Measurements from ENCODE around the gene SMARCB1. TPM values are rescaled to one million over a fixed set of nuclear protein-coding genes. Genes with fewer than 3 reads are reported as not detected.

SMARCB1 gene
- total and polyA plus RNA-seq, 2 of the 4 experiments (the other 2 are of a cell fraction) = 110 to 159 TPM

- Histone ChIP-seq H4K91ac (ENCODE audit: insufficient read depth, low read depth, low read length) (no peak overlapping the region), H2BK20ac (ENCODE audit: low read depth, low read length) (no peak overlapping the region), H3K27ac (ENCODE audit: insufficient read depth, low read length) (no peak overlapping the region), H2AFZ (replicated peaks; ENCODE audit: low read length, poor library complexity) (no peak overlapping the region), H3K14ac (replicated peaks; ENCODE audit: low read depth, low read length) (no peak overlapping the region), H2AK5ac (ENCODE audit: low read depth, low read length) (no peak overlapping the region), H2BK15ac (ENCODE audit: low read depth, low read length) (no peak overlapping the region), H3K27me3 (ENCODE audit: control insufficient read depth, insufficient read depth, low read length) (no peaks in the 10 kb centered on the region), H4K5ac (ENCODE audit: low read depth, low read length) (no peak overlapping the region), H4K20me1 (ENCODE audit: insufficient read depth, low read length) (no peaks in the 10 kb centered on the region; the same call in 1 of the 2 replicates), H3K79me1 (ENCODE audit: low read depth in 1 of 2, low read length in 2 of 2) (peaks cover 0 to 22% of the 10 kb centered on the region in 2 experiments; a peak in 3 of 4 replicates), H3K4ac (ENCODE audit: low read depth, low read length) (no peak overlapping the region), H2BK120ac (ENCODE audit: low read depth, low read length) (no peak overlapping the region), H4K8ac (ENCODE audit: low read depth in 2 of 2, low read length in 2 of 2) (no peak overlapping the region), H3K4me1 (ENCODE audit: control insufficient read depth, insufficient read depth, low read length) (no peaks in the 10 kb centered on the region), H3K4me3 (ENCODE audit: insufficient read depth, low read depth, low read length) (no peak overlapping the region), H3K9ac (ENCODE audit: low read depth, low read length) (no peak overlapping the region), H2BK5ac (ENCODE audit: low read depth, low read length, poor library complexity, severe bottlenecking) (no peak overlapping the region), H3K56ac (ENCODE audit: extremely low read depth, insufficient read depth, low read length) (no peak overlapping the region), H3K18ac (ENCODE audit: low read depth, low read length) (no peak overlapping the region), H3K9me3 (ENCODE audit: control insufficient read depth, insufficient read depth, low read length) (no peaks in the 10 kb centered on the region), H3K4me2 (ENCODE audit: low read depth, low read length) (no peak overlapping the region), H2AK9ac (replicated peaks; ENCODE audit: low read depth, low read length, poor library complexity) (peak overlapping the region; percentile 55), H3K9me1 (ENCODE audit: insufficient read depth, low read length) (no peaks in the 10 kb centered on the region), H3K36me3 (ENCODE audit: control insufficient read depth, insufficient read depth, low read length) (peaks cover 71% of the 10 kb centered on the region), H3K23ac (ENCODE audit: low read depth, low read length) (no peak overlapping the region)
- ChIA-PET CTCF (no interaction called here), POLR2A (ENCODE audit: unreplicated experiment) (no interaction called here)
- in situ Hi-C loops (cut with MboI; ENCODE audit: low sequenced_read_pairs) = no loop called here
- TF ChIP-seq CEBPB (IDR thresholded peaks at IDR 0.05; ENCODE audit: low read depth, low read length) (no peak), SMC3 (IDR thresholded peaks at IDR 0.05; ENCODE audit: low read depth, low read length) (no peak), RAD21 (IDR thresholded peaks at IDR 0.05; ENCODE audit: low read length) (no peak), POLR2A (IDR thresholded peaks at IDR 0.05; ENCODE audit: low read depth, low read length) (no peak), CTCF (conservative IDR thresholded peaks at IDR 0.05; ENCODE audit: low read depth, low read length) (no peak), NFE2L2 (IDR thresholded peaks at IDR 0.05; ENCODE audit: low read depth, low read length) (no peak), USF2 (IDR thresholded peaks at IDR 0.05; ENCODE audit: low read depth, low read length) (no peak), MAFK (IDR thresholded peaks at IDR 0.05; ENCODE audit: low read depth, low read length) (no peak), RFX5 (IDR thresholded peaks at IDR 0.05; ENCODE audit: low read depth, low read length) (no peak), CHD1 (IDR thresholded peaks at IDR 0.05; ENCODE audit: low read depth, low read length) (no peak), ELK1 (IDR thresholded peaks at IDR 0.05; ENCODE audit: borderline replicate concordance, low read depth, low read length) (no peak), MXI1 (IDR thresholded peaks at IDR 0.05; ENCODE audit: borderline replicate concordance, low read depth, low read length) (no peak), BHLHE40 (IDR thresholded peaks at IDR 0.05; ENCODE audit: low read depth, low read length) (no peak), FOS (IDR thresholded peaks at IDR 0.05; ENCODE audit: low read depth, low read length) (no peak), MAZ (IDR thresholded peaks at IDR 0.05; ENCODE audit: borderline replicate concordance, low read depth, low read length) (no peak), RCOR1 (IDR thresholded peaks at IDR 0.05; ENCODE audit: insufficient replicate concordance, low read length) (no peak)
- intact Hi-C loops (cut with micrococcal nuclease) = no loop called here
- WGBS, 2 experiments (ENCODE audit: extremely low coverage in 2 of 2, insufficient read length in 1 of 2) = no CpG with 5 or more reads among the region's 11 CpGs
- no TSS peak for BruUV-seq (replicated peaks)
- DNase-seq (no peak), ATAC-seq (ENCODE audit: low read depth) (no peak)
- dilution Hi-C loops (cut with HindIII; ENCODE audit: low sequenced_read_pairs, unreplicated experiment) = no loop called here
These were observed 14.6 kb downstream of the SMARCB1 start for GRCh38 chr22:23801238-23801821.
